Stimulated activated CD4-positive, alpha-beta T cell treated with anti-CD3 and anti-CD28 coated beads, TNF-alpha, amount 100 ng/mL, for 48 hours (primary cell): Measurements from ENCODE around the gene KCND3.

Source experiments
- DNase-seq, 3 donors: peaks; one replicate each; pipeline ENCODE4 v3.0.0-alpha.2; 2020; ENCODE audit warnings: low read depth in 3 of 3

KCND3 gene

GRCh38 chr1:111989531-111990025 lies at the start of gene KCND3:
TSS of gene KCND3 (minus strand) at chr1:111989668.
- no peak for DNase-seq

GRCh38 chr1:112034277-112034676 lies 44.8 kb upstream of the KCND3 start:
- no peak for DNase-seq

GRCh38 chr1:112033439-112034120 lies 44.1 kb upstream of the KCND3 start:
- DNase-seq = no peak

GRCh38 chr1:112030157-112030556 lies 40.7 kb upstream of the KCND3 start:
- no peak for DNase-seq

- no peak for DNase-seq
Measured at GRCh38 chr1:112027696-112028095, 38.2 kb upstream of the KCND3 start.

GRCh38 chr1:112026501-112026900 lies 37.0 kb upstream of the KCND3 start:
- no peak for DNase-seq

GRCh38 chr1:112026016-112026415 lies 36.5 kb upstream of the KCND3 start:
- DNase-seq = no peak

- no peak for DNase-seq
Measured at GRCh38 chr1:112021263-112021662, 31.8 kb upstream of the KCND3 start.

GRCh38 chr1:112017183-112017582 lies 27.7 kb upstream of the KCND3 start:
- no peak for DNase-seq

GRCh38 chr1:112012823-112013222 lies 23.4 kb upstream of the KCND3 start:
- DNase-seq = no peak

GRCh38 chr1:112011202-112011601 lies 21.7 kb upstream of the KCND3 start:
- DNase-seq = no peak

GRCh38 chr1:112007169-112007568 lies 17.7 kb upstream of the KCND3 start:
- no peak for DNase-seq

- DNase-seq = no peak
Measured at GRCh38 chr1:112006416-112007025, 17.1 kb upstream of the KCND3 start.

GRCh38 chr1:112004076-112004475 lies 14.6 kb upstream of the KCND3 start:
- DNase-seq = no peak

GRCh38 chr1:112002514-112002913 lies 13.0 kb upstream of the KCND3 start:
- no peak for DNase-seq

GRCh38 chr1:112001436-112001835 lies 12.0 kb upstream of the KCND3 start:
- no peak for DNase-seq

- DNase-seq = no peak
Measured at GRCh38 chr1:112000048-112000447, 10.6 kb upstream of the KCND3 start.

- no peak for DNase-seq
Measured at GRCh38 chr1:111998332-111998731, 8.9 kb upstream of the KCND3 start.

GRCh38 chr1:111992476-111992875 lies 3.0 kb upstream of the KCND3 start:
- DNase-seq = no peak

- DNase-seq = no peak
Measured at GRCh38 chr1:111990878-111991718, 1.6 kb upstream of the KCND3 start.

- DNase-seq = no peak
Measured at GRCh38 chr1:111990026-111990877, 784 bp upstream of the KCND3 start.
